CD8-positive, alpha-beta memory T cell (primary cell): ENCODE data around the gene ME3. TPM values are rescaled to one million over a fixed set of nuclear protein-coding genes. Genes with fewer than 3 reads are reported as not detected.

Source experiments
- CTCF ChIA-PET: fragments of 350-600 bp; sonication (Branson Sonifier 250); formaldehyde crosslinking; loops from one replicate; lab custom pipeline; 2021; ENCODE audit warnings: antibody characterized with exemption; lab: Charles Lee
- POLR2A ChIA-PET: fragments of 350-600 bp; sonication (Branson Sonifier 250); formaldehyde crosslinking; loops from one replicate; lab custom pipeline; 2021; ENCODE audit warnings: antibody characterized with exemption; lab: Charles Lee
- DNase-seq, 5 donors: peaks; one replicate each; pipeline versions ENCODE4 v3.0.0 to v3.0.0-alpha.2; 2020 to 2022; ENCODE audit warnings: mixed read lengths in 1 of 5
- H3K27ac ChIP-seq: one replicate; pipeline ENCODE4 v1.7.0; 2013; ENCODE audit warnings: low read depth, mild to moderate bottlenecking, low read length, moderate library complexity
- H3K27me3 ChIP-seq: 2 replicates; pipeline ENCODE4 v1.7.0; 2013; ENCODE audit warnings: low read length, mild to moderate bottlenecking; ENCODE audit not compliant: insufficient read depth, poor library complexity, severe bottlenecking
- H3K36me3 ChIP-seq: 2 replicates; pipeline ENCODE4 v1.7.0; 2013; ENCODE audit warnings: mild to moderate bottlenecking, low read length, moderate library complexity; ENCODE audit not compliant: insufficient read depth
- H3K4me1 ChIP-seq: 2 replicates; pipeline ENCODE4 v1.7.0; 2013; ENCODE audit warnings: mild to moderate bottlenecking, low read length, moderate library complexity; ENCODE audit not compliant: insufficient read depth
- H3K4me3 ChIP-seq: 2 replicates; pipeline ENCODE4 v1.7.0; 2013; ENCODE audit warnings: mild to moderate bottlenecking, low read length
- H3K9me3 ChIP-seq: 2 replicates; pipeline ENCODE4 v1.7.0; 2013; ENCODE audit warnings: mild to moderate bottlenecking, low read length
- H3K27ac Mint-ChIP-seq, 8 donors: one replicate each; pipeline ENCODE4 v1.8.0; 2020 to 2021; ENCODE audit warnings: mixed read lengths in 8 of 8, mild to moderate bottlenecking in 6 of 8, inconsistent platforms in 3 of 8, moderate library complexity in 3 of 8
- H3K27me3 Mint-ChIP-seq, 2 donors: one replicate each; pipeline ENCODE4 v1.8.0; 2020 to 2021; ENCODE audit warnings: mixed read lengths in 2 of 2, mild to moderate bottlenecking in 1 of 2, moderate library complexity in 1 of 2
- H3K36me3 Mint-ChIP-seq, 3 donors: one replicate each; pipeline ENCODE4 v1.8.0; 2020 to 2021; ENCODE audit warnings: mixed read lengths in 3 of 3, inconsistent platforms in 1 of 3, mild to moderate bottlenecking in 1 of 3
- H3K4me1 Mint-ChIP-seq, 3 donors: one replicate each; pipeline ENCODE4 v1.8.0; 2020 to 2021; ENCODE audit warnings: mixed read lengths in 3 of 3, inconsistent platforms in 1 of 3, mild to moderate bottlenecking in 1 of 3
- H3K4me3 Mint-ChIP-seq, 7 donors: one replicate each; pipeline ENCODE4 v1.8.0; 2020 to 2021; ENCODE audit warnings: mixed read lengths in 7 of 7, mild to moderate bottlenecking in 6 of 7, moderate library complexity in 4 of 7, inconsistent platforms in 2 of 7
- H3K9me3 Mint-ChIP-seq, 5 donors: one replicate each; pipeline ENCODE4 v1.8.0; 2020 to 2022; ENCODE audit warnings: mixed read lengths in 5 of 5, mild to moderate bottlenecking in 3 of 5, moderate library complexity in 2 of 5, inconsistent platforms in 1 of 5
- polyA plus RNA-seq: library from polyadenylated mRNA; unstranded; fragments of 300-500 nt; fragmentation: Illumina TruSeq; gene quantifications from one replicate; pipeline ENCODE4 v1.2.3, GENCODE V29; 2021
- total RNA-seq, 2 experiments: library from RNA; stranded (reverse); gene quantifications; one replicate each; pipeline ENCODE4 v1.2.3, GENCODE V29; 2021

Gene ME3
- total RNA-seq (1 to 10 TPM; 1.0 to 1.3 TPM), polyA plus RNA-seq (not detected)

DNA sequence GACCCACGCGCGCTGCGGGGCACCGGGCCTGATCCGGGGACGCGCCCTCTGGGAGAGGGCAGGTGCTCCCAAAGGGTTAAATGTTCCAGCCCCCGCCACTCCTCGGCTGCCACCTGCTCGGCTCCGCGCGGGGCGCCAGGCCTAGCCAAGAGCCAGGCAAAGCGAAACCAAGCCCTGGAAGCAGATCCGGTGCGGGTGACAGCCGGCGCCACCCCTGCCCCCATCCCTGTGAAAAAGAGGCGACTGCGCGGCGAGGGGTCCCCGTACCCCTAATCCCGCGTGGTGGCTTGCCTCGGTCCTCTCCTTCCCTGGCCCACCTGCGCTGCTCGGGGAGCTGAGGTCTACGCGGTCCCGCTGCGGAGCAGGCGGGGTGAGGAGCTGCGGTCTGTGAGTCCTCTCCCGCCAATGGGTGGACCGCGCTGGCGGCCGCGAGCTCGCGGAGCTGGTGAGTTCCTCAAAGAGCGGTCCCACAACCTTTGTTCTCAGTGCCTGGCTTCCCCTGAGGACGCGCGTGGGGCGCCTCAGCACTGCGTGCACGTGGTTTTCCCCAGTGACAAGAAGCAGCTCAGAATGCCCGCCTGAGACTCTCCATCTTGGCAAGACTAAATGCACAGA is at the start of gene ME3:
TSS of gene ME3 (minus strand) at position 610 of the 615 bp plus-strand sequence.
- H3K36me3 Mint-ChIP-seq = peaks cover 0 to 1% (median 0%) of the 10 kb centered on the region in 3 donors
- H3K27ac Mint-ChIP-seq = peak within 1 kb of the TSS in 3 of 8 donors; percentile 40 to 83 (median 65)
- peak within 1 kb of the TSS; percentile 66 to 92 (median 77) for H3K4me3 Mint-ChIP-seq
- Histone ChIP-seq H3K36me3 (no peaks in the 10 kb centered on the region), H3K27me3 (no peaks in the 10 kb centered on the region), H3K27ac (no peak within 1 kb of the TSS), H3K4me1 (peaks cover 9% of the 10 kb centered on the region), H3K4me3 (peak within 1 kb of the TSS; percentile 66), H3K9me3 (no peaks in the 10 kb centered on the region)
- peaks cover 14 to 39% of the 10 kb centered on the region in 2 donors for H3K27me3 Mint-ChIP-seq
- CTCF ChIA-PET = no interaction called here
- POLR2A ChIA-PET = no interaction called here
- peak in 4 of 5 donors; percentile 12 to 53 (median 18) for DNase-seq
- peaks cover 5 to 15% (median 15%) of the 10 kb centered on the region in 3 donors for H3K4me1 Mint-ChIP-seq
- H3K9me3 Mint-ChIP-seq = peaks cover 0 to 2% (median 0%) of the 10 kb centered on the region in 5 donors

GRCh38 chr11:86722006-86722405 is 49.6 kb upstream of the ME3 start:
- ChIA-PET POLR2A (no interaction called here), CTCF (no interaction called here)
- H3K4me3 Mint-ChIP-seq = no peak overlapping the region

DNA sequence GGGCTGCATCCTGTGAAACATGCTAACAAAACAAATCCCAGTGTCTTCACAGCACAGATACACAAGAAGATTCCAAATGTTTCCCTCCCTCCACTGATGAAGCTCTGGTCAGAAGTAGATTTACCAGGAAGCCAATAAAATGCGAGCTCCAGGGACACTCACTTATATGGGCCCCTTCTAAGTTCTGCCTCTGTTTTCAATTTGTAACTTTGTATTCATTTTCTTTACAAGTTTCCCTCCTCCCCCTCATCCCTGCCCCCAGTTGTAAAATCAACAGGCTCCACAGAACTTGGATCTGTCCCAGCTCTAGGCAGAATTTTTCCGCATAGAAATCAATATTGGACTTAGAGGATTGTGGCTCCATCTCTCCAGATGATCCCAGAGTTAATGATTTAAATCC is 48.1 kb upstream of the ME3 start:
- POLR2A ChIA-PET = no interaction called here
- H3K36me3 ChIP-seq = no peaks in the 10 kb centered on the region
- H3K27ac ChIP-seq = no peak overlapping the region
- H3K27me3 ChIP-seq = no peaks in the 10 kb centered on the region
- peaks cover 4 to 26% (median 12%) of the 10 kb centered on the region in 5 donors for H3K9me3 Mint-ChIP-seq
- H3K36me3 Mint-ChIP-seq = no peaks in the 10 kb centered on the region
- no peaks in the 10 kb centered on the region for H3K4me1 Mint-ChIP-seq
- no peak overlapping the region for H3K4me3 Mint-ChIP-seq
- no peak overlapping the region for H3K4me3 ChIP-seq
- no peaks in the 10 kb centered on the region for H3K9me3 ChIP-seq
- CTCF ChIA-PET = no interaction called here
- no peaks in the 10 kb centered on the region for H3K4me1 ChIP-seq
- no peak overlapping the region for H3K27ac Mint-ChIP-seq
- H3K27me3 Mint-ChIP-seq = peaks cover 2 to 20% of the 10 kb centered on the region in 2 donors
- no peak for DNase-seq

More at GRCh38 chr11:86722006-86722405, 49.6 kb upstream of the ME3 start:
- Mint-ChIP-seq H3K4me1 (no peaks in the 10 kb centered on the region), H3K9me3 (peaks cover 4 to 26% (median 12%) of the 10 kb centered on the region in 5 donors), H3K27ac (no peak overlapping the region), H3K27me3 (peaks cover 2 to 20% of the 10 kb centered on the region in 2 donors), H3K36me3 (no peaks in the 10 kb centered on the region)
- H3K4me1 ChIP-seq = no peaks in the 10 kb centered on the region
- H3K4me3 ChIP-seq = no peak overlapping the region
- no peak overlapping the region for H3K27ac ChIP-seq
- H3K27me3 ChIP-seq = no peaks in the 10 kb centered on the region
- DNase-seq = no peak
- H3K9me3 ChIP-seq = no peaks in the 10 kb centered on the region
- H3K36me3 ChIP-seq = no peaks in the 10 kb centered on the region

DNA sequence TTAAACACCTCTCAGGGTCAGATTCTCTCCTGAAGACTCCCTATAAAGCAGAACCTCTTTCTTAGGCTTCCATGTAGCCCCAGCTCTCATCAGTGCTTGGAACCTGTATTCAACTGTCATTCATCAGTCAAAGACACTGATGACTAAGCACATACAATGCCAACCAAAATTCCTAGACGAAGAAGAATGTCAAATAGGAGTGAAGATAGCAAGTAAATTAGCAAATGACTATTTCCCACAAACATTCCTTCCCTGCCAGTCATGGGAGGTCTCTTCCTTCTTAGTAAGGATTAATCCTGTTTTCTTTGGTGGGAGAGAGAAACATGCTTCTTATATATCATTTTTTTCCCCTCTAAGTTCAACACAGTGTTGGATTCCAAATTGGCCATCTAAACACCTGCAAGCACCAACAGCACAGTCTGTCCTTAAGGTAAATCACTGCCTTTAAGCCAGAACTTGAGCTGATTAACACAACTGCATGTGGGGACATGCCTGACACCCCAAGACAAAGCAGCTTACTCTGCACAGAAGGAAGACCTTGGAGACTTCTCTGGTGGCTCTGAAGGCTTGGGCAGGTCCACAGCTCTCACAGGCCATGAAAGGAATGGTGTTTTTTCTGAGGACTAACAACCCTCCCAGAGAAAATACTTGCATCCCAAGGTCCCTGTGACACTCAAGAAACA is 47.5 kb upstream of the ME3 start:
- ChIA-PET POLR2A (no interaction called here), CTCF (no interaction called here)
- Histone ChIP-seq H3K4me3 (no peak overlapping the region), H3K4me1 (no peaks in the 10 kb centered on the region), H3K27ac (no peak overlapping the region), H3K9me3 (no peaks in the 10 kb centered on the region), H3K36me3 (no peaks in the 10 kb centered on the region), H3K27me3 (no peaks in the 10 kb centered on the region)
- DNase-seq = no peak
- H3K27me3 Mint-ChIP-seq = peaks cover 2 to 20% of the 10 kb centered on the region in 2 donors
- H3K4me3 Mint-ChIP-seq = no peak overlapping the region
- H3K27ac Mint-ChIP-seq = no peak overlapping the region
- H3K36me3 Mint-ChIP-seq = no peaks in the 10 kb centered on the region
- H3K9me3 Mint-ChIP-seq = peaks cover 4 to 26% (median 12%) of the 10 kb centered on the region in 5 donors
- H3K4me1 Mint-ChIP-seq = no peaks in the 10 kb centered on the region

DNA sequence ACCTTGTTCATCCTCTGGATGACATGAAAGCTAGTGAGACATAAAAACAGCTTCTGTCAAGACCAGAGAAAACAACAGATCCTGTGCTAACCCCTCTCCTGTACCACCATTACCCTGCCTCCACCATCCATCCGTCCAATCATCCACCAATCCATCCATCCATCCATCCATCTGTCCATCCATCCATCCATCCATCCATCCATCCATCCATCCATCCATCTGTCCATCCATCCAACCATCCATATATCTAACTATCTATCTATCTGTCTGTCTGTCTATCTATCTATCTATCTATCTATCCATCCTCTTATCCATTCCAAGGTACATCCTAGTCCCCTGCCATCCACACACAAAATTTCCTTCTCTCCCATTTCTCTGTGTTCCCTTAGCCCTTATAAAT is 46.6 kb upstream of the ME3 start:
- ChIA-PET POLR2A (no interaction called here), CTCF (no interaction called here)

DNA sequence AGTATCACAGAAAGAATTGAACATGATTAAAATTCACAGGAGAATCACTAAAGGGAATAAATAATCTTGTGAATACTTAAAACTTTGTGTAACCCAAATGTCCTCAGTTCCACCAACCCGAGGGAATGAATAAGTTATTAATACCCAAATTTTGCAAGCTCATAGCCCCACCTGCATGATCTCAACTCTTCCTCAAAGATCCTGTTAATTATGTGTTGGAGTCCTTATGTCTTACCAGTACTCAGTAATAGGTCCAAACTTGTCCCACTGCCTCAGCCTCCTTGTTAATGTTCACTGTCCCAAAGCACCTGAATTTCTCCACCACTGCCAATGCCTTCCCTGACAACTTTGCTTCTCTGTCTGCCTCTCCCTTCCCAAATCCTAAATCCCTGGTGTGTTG is 46.1 kb upstream of the ME3 start:
- Histone ChIP-seq H3K27ac (no peak overlapping the region), H3K4me1 (no peaks in the 10 kb centered on the region), H3K9me3 (no peaks in the 10 kb centered on the region), H3K36me3 (no peaks in the 10 kb centered on the region), H3K4me3 (no peak overlapping the region), H3K27me3 (no peaks in the 10 kb centered on the region)
- ChIA-PET POLR2A (no interaction called here), CTCF (no interaction called here)
- no peak for DNase-seq
- Mint-ChIP-seq H3K4me3 (no peak overlapping the region), H3K36me3 (no peaks in the 10 kb centered on the region), H3K27me3 (peaks cover 2 to 20% of the 10 kb centered on the region in 2 donors), H3K9me3 (peaks cover 3 to 22% (median 11%) of the 10 kb centered on the region in 5 donors), H3K4me1 (no peaks in the 10 kb centered on the region), H3K27ac (no peak overlapping the region)

More for the DNA sequence above, 46.6 kb upstream of the ME3 start:
- no peak for DNase-seq
- H3K27me3 ChIP-seq = no peaks in the 10 kb centered on the region
- Mint-ChIP-seq H3K27ac (no peak overlapping the region), H3K4me3 (no peak overlapping the region), H3K9me3 (peaks cover 4 to 24% (median 12%) of the 10 kb centered on the region in 5 donors), H3K36me3 (no peaks in the 10 kb centered on the region), H3K27me3 (peaks cover 2 to 20% of the 10 kb centered on the region in 2 donors), H3K4me1 (no peaks in the 10 kb centered on the region)
- H3K4me3 ChIP-seq = no peak overlapping the region
- H3K27ac ChIP-seq = no peak overlapping the region
- H3K4me1 ChIP-seq = no peaks in the 10 kb centered on the region
- H3K9me3 ChIP-seq = no peaks in the 10 kb centered on the region
- H3K36me3 ChIP-seq = no peaks in the 10 kb centered on the region

GRCh38 chr11:86717817-86718501 is 45.5 kb upstream of the ME3 start:
- H3K36me3 ChIP-seq = no peaks in the 10 kb centered on the region
- no peak overlapping the region for H3K27ac ChIP-seq
- Mint-ChIP-seq H3K4me1 (no peaks in the 10 kb centered on the region), H3K27me3 (peaks cover 2 to 20% of the 10 kb centered on the region in 2 donors), H3K27ac (no peak overlapping the region), H3K36me3 (no peaks in the 10 kb centered on the region), H3K4me3 (no peak overlapping the region), H3K9me3 (peaks cover 0 to 17% (median 9%) of the 10 kb centered on the region in 5 donors)
- no peak overlapping the region for H3K4me3 ChIP-seq
- ChIA-PET CTCF (no interaction called here), POLR2A (no interaction called here)
- H3K9me3 ChIP-seq = no peaks in the 10 kb centered on the region
- H3K27me3 ChIP-seq = no peaks in the 10 kb centered on the region
- H3K4me1 ChIP-seq = no peaks in the 10 kb centered on the region
- no peak for DNase-seq

DNA sequence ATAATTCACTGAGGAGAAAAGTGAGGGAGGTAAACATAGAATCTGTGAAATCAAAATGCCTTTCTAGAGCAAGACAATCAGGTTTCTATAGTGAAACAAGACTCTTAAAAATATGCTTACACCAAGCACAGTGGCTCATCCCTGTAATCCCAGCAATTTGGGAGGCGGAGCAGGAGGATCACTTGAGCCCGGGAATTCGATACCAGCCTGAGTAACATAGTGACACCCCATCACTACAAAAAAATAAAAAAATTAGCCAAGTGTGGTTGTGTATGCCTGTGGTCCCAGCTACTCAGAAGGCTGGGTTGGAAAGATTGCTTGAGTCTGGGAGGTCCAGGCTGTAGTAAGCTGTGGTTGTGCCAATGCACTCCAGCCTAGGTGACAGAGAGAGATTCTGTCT is 43.2 kb upstream of the ME3 start:
- Histone ChIP-seq H3K9me3 (no peaks in the 10 kb centered on the region), H3K36me3 (no peaks in the 10 kb centered on the region), H3K4me1 (no peaks in the 10 kb centered on the region), H3K4me3 (no peak overlapping the region), H3K27ac (no peak overlapping the region), H3K27me3 (no peaks in the 10 kb centered on the region)
- ChIA-PET CTCF (no interaction called here), POLR2A (no interaction called here)
- no peaks in the 10 kb centered on the region for H3K9me3 Mint-ChIP-seq
- H3K27me3 Mint-ChIP-seq = peaks cover 2 to 10% of the 10 kb centered on the region in 2 donors
- DNase-seq = no peak
- H3K36me3 Mint-ChIP-seq = no peaks in the 10 kb centered on the region
- no peaks in the 10 kb centered on the region for H3K4me1 Mint-ChIP-seq
- H3K27ac Mint-ChIP-seq = no peak overlapping the region
- no peak overlapping the region for H3K4me3 Mint-ChIP-seq
